HepG2 (cell line): ENCODE measurements around the gene CCDC57. TPM values are rescaled to one million over a fixed set of nuclear protein-coding genes. Genes with fewer than 3 reads are reported as not detected.

ENCODE experiments used
- ARNT ChIP-seq: fragments of 450-650 bp; IDR thresholded peaks from 2 replicates; pipeline ENCODE4 v1.6.1; 2017
- ATF7-NPFF ChIP-seq: sonication (generic); formaldehyde crosslinking; IDR thresholded peaks from 2 replicates; pipeline ENCODE4 v1.8.1; 2023; ENCODE audit warnings: mild to moderate bottlenecking, low read depth, missing genetic modification reagents, moderate library complexity
- CBFB ChIP-seq: sonication (generic); formaldehyde crosslinking; IDR thresholded peaks from 2 replicates; pipeline ENCODE4 v1.4.0; 2020; ENCODE audit warnings: missing genetic modification reagents
- GLI4 ChIP-seq: sonication (generic); formaldehyde crosslinking; IDR thresholded peaks from 2 replicates; pipeline ENCODE4 v1.5.1; 2020; ENCODE audit warnings: missing genetic modification reagents, mild to moderate bottlenecking, moderate library complexity, borderline replicate concordance
- HNRNPL ChIP-seq: fragments of 200-400 bp; formaldehyde crosslinking; IDR thresholded peaks from 2 replicates; pipeline ENCODE4 v1.6.1; 2017; ENCODE audit warnings: mild to moderate bottlenecking, low read depth, low read length
- LCORL ChIP-seq, 2 experiments: fragments of 450-650 bp in 1 of 2; sonication (generic) in 1 of 2; formaldehyde crosslinking in 1 of 2; IDR thresholded peaks; 2 replicates each; pipeline versions ENCODE4 v1.5.0 to v1.6.1; 2017 to 2020; ENCODE audit warnings: antibody characterized with exemption in 1 of 2, missing genetic modification reagents in 1 of 2
- NCOA2 ChIP-seq: sonication (generic); formaldehyde crosslinking; IDR thresholded peaks from 2 replicates; pipeline ENCODE4 v1.8.0; 2022; ENCODE audit warnings: inconsistent platforms
- PHF5A ChIP-seq: IDR thresholded peaks from one replicate; pipeline ENCODE4 v1.6.1; 2018; ENCODE audit warnings: low read depth, missing genetic modification reagents; ENCODE audit not compliant: unreplicated experiment
- RXRB ChIP-seq: IDR thresholded peaks from 2 replicates; pipeline ENCODE4 v1.6.1; 2016; ENCODE audit warnings: borderline replicate concordance, missing genetic modification reagents, missing compliant biosample characterization
- TSC22D2 ChIP-seq: sonication (generic); formaldehyde crosslinking; IDR thresholded peaks from 2 replicates; pipeline ENCODE4 v1.5.1; 2020; ENCODE audit warnings: missing genetic modification reagents, mild to moderate bottlenecking, borderline replicate concordance
- WIZ ChIP-seq: sonication (generic); formaldehyde crosslinking; IDR thresholded peaks from 2 replicates; pipeline ENCODE4 v1.5.1; 2020; ENCODE audit warnings: mild to moderate bottlenecking, missing genetic modification reagents
- ZFP36 ChIP-seq: fragments of 150-350 bp; IDR thresholded peaks from 2 replicates; pipeline ENCODE4 v1.6.1; 2018; ENCODE audit warnings: borderline replicate concordance, low read length, low read depth; ENCODE audit not compliant: partially characterized antibody
- ZNF256 ChIP-seq: sonication (generic); formaldehyde crosslinking; conservative IDR thresholded peaks from 2 replicates; pipeline ENCODE4 v1.4.0; 2020; ENCODE audit warnings: missing genetic modification reagents
- ZNF432 ChIP-seq: sonication (generic); formaldehyde crosslinking; IDR thresholded peaks from 2 replicates; pipeline ENCODE4 v1.5.0; 2020; ENCODE audit warnings: missing genetic modification reagents, mild to moderate bottlenecking, borderline replicate concordance
- polyA plus RNA-seq, 8 experiments: library from polyadenylated mRNA; depleted of rRNA in 3 of 8; stranded (reverse) in 7 of 8; unstranded in 1 of 8; fragments of >200 nt; fragmentation: Illumina TruSeq in 4 of 8; extraction: Trizol in 4 of 8; gene quantifications; 2 replicates each; pipeline versions ENCODE4 v1.2.1 to v1.2.3, GENCODE V29; 2011 to 2016; ENCODE audit warnings: low read depth in 4 of 8, missing spikeins in 1 of 8, mixed read lengths in 1 of 8; ENCODE audit not compliant: insufficient read depth in 1 of 8
- total RNA-seq, 5 experiments: library from RNA; depleted of rRNA; stranded (reverse); fragments of >200 nt; fragmentation: Illumina TruSeq; extraction: Trizol; gene quantifications; 2 replicates each; pipeline ENCODE4 v1.2.3, GENCODE V29; 2016; ENCODE audit warnings: low read depth in 1 of 5
- TF ChIP-seq, protein P1 (sequence below): sonication (generic); formaldehyde crosslinking; IDR thresholded peaks from 2 replicates; pipeline ENCODE4 v1.5.1; 2020; ENCODE audit warnings: mild to moderate bottlenecking, missing genetic modification reagents, moderate library complexity
- TF ChIP-seq, protein P2 (sequence below): sonication (generic); formaldehyde crosslinking; IDR thresholded peaks from 2 replicates; pipeline ENCODE4 v1.5.0; 2020; ENCODE audit warnings: missing genetic modification reagents, mild to moderate bottlenecking, borderline replicate concordance
- TF ChIP-seq, protein P3 (sequence below): sonication (generic); IDR thresholded peaks from 2 replicates; pipeline ENCODE4 v1.6.1; 2016; ENCODE audit warnings: low read depth, borderline replicate concordance
- TF ChIP-seq, protein P4 (sequence below): sonication (generic); formaldehyde crosslinking; IDR thresholded peaks from 2 replicates; pipeline ENCODE4 v1.4.0; 2020; ENCODE audit warnings: mild to moderate bottlenecking, missing genetic modification reagents

Gene CCDC57
- total and polyA plus RNA-seq, 2 of the 13 experiments (the other 11 are each of a cell fraction or from before 2014, with no cell fraction given): 59.3 to 59.9 TPM

DNA sequence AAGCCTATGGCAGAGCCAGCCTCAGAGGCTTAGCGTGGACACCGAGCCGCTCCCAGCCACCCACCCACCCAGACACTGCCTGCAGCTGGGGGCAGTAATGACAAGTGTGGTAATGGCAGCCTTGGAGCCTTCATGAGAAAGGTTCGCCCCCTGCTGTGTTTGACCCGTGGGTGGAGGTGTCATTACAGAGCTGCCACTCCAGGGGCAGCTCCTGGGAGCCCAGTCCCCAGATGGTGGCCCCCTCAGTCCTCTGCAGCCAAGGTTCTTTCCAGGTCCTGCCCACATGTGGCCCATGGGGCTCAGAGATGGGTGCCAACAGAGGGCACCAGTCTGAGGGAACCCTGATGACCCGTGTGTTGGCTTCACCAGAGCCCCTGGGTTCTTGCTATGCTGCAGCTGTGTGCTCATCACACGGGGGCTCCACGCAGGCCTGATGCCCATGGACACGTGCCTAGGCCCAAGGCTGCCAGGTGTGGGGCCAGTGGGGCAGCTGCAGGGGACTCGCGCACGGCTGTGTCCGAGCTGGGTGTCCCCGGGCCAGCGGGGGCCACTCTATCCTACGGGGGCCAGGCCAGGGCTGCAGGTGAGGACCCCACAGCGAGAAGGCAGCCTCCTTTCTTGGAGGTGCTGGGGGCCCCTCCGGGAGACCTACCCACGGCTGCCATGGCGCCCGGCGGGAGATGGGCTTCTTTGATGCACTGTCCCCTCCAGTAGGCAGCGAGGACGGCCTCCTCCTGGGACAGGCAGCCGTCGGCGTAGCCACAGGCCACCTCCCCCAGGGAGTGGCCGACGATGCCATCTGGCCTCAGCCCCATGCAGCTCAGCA is 122.7 kb downstream of the CCDC57 start (continued):
- TF ChIP-seq, protein P1, sequence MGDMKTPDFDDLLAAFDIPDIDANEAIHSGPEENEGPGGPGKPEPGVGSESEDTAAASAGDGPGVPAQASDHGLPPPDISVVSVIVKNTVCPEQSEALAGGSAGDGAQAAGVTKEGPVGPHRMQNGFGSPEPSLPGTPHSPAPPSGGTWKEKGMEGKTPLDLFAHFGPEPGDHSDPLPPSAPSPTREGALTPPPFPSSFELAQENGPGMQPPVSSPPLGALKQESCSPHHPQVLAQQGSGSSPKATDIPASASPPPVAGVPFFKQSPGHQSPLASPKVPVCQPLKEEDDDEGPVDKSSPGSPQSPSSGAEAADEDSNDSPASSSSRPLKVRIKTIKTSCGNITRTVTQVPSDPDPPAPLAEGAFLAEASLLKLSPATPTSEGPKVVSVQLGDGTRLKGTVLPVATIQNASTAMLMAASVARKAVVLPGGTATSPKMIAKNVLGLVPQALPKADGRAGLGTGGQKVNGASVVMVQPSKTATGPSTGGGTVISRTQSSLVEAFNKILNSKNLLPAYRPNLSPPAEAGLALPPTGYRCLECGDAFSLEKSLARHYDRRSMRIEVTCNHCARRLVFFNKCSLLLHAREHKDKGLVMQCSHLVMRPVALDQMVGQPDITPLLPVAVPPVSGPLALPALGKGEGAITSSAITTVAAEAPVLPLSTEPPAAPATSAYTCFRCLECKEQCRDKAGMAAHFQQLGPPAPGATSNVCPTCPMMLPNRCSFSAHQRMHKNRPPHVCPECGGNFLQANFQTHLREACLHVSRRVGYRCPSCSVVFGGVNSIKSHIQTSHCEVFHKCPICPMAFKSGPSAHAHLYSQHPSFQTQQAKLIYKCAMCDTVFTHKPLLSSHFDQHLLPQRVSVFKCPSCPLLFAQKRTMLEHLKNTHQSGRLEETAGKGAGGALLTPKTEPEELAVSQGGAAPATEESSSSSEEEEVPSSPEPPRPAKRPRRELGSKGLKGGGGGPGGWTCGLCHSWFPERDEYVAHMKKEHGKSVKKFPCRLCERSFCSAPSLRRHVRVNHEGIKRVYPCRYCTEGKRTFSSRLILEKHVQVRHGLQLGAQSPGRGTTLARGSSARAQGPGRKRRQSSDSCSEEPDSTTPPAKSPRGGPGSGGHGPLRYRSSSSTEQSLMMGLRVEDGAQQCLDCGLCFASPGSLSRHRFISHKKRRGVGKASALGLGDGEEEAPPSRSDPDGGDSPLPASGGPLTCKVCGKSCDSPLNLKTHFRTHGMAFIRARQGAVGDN (CRISPR knock-in tag): no peak
- TF ChIP-seq TSC22D2 (CRISPR knock-in tag) (no peak), HNRNPL (0 out of 2 replicates have a peak, but pooled peaks have one; percentile 36), ZFP36 (no peak), RXRB (CRISPR knock-in tag) (no peak), ARNT (no peak), GLI4 (CRISPR knock-in tag) (no peak), ZNF256 (CRISPR knock-in tag) (no peak), CBFB (CRISPR knock-in tag) (no peak), PHF5A (no peak), ATF7-NPFF (CRISPR knock-in tag) (0 out of 2 replicates have a peak, but pooled peaks have one; percentile 44), NCOA2 (CRISPR knock-in tag) (no peak), WIZ (CRISPR knock-in tag) (no peak), ZNF432 (CRISPR knock-in tag) (no peak), LCORL (IDR thresholded peaks at IDR 0.05) (no peak), LCORL (CRISPR knock-in tag; IDR thresholded peaks at IDR 0.05) (no peak)
- TF ChIP-seq, protein P2, sequence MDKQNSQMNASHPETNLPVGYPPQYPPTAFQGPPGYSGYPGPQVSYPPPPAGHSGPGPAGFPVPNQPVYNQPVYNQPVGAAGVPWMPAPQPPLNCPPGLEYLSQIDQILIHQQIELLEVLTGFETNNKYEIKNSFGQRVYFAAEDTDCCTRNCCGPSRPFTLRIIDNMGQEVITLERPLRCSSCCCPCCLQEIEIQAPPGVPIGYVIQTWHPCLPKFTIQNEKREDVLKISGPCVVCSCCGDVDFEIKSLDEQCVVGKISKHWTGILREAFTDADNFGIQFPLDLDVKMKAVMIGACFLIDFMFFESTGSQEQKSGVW (CRISPR knock-in tag): no peak
- TF ChIP-seq, protein P3, sequence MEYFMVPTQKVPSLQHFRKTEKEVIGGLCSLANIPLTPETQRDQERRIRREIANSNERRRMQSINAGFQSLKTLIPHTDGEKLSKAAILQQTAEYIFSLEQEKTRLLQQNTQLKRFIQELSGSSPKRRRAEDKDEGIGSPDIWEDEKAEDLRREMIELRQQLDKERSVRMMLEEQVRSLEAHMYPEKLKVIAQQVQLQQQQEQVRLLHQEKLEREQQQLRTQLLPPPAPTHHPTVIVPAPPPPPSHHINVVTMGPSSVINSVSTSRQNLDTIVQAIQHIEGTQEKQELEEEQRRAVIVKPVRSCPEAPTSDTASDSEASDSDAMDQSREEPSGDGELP: no peak
- TF ChIP-seq, protein P4, sequence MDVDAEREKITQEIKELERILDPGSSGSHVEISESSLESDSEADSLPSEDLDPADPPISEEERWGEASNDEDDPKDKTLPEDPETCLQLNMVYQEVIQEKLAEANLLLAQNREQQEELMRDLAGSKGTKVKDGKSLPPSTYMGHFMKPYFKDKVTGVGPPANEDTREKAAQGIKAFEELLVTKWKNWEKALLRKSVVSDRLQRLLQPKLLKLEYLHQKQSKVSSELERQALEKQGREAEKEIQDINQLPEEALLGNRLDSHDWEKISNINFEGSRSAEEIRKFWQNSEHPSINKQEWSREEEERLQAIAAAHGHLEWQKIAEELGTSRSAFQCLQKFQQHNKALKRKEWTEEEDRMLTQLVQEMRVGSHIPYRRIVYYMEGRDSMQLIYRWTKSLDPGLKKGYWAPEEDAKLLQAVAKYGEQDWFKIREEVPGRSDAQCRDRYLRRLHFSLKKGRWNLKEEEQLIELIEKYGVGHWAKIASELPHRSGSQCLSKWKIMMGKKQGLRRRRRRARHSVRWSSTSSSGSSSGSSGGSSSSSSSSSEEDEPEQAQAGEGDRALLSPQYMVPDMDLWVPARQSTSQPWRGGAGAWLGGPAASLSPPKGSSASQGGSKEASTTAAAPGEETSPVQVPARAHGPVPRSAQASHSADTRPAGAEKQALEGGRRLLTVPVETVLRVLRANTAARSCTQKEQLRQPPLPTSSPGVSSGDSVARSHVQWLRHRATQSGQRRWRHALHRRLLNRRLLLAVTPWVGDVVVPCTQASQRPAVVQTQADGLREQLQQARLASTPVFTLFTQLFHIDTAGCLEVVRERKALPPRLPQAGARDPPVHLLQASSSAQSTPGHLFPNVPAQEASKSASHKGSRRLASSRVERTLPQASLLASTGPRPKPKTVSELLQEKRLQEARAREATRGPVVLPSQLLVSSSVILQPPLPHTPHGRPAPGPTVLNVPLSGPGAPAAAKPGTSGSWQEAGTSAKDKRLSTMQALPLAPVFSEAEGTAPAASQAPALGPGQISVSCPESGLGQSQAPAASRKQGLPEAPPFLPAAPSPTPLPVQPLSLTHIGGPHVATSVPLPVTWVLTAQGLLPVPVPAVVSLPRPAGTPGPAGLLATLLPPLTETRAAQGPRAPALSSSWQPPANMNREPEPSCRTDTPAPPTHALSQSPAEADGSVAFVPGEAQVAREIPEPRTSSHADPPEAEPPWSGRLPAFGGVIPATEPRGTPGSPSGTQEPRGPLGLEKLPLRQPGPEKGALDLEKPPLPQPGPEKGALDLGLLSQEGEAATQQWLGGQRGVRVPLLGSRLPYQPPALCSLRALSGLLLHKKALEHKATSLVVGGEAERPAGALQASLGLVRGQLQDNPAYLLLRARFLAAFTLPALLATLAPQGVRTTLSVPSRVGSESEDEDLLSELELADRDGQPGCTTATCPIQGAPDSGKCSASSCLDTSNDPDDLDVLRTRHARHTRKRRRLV (CRISPR knock-in tag): no peak
